VCaP (cell line): ENCODE data around the gene SLC2A3.
"Not testable (repeated sequence)": the region's sequence is repeated elsewhere in the genome, so short reads cannot be mapped to it uniquely, and the experiment has no call there.

Experiments used
- H3K27ac ChIP-seq: fragments of 450-650 bp; 2 replicates; pipeline ENCODE4 v1.5.1; 2017
- CTCF ChIP-seq: fragments of 450-650 bp; conservative IDR thresholded peaks from 2 replicates; pipeline ENCODE4 v1.5.1; 2017; ENCODE audit warnings: mild to moderate bottlenecking, moderate library complexity

Gene SLC2A3

GRCh38 chr12:7917392-7918267, 18.4 kb downstream of the SLC2A3 start:
- no peak overlapping the region for H3K27ac ChIP-seq
- no peak for TF ChIP-seq CTCF

GRCh38 chr12:7916936-7917335, 19.1 kb downstream of the SLC2A3 start:
- H3K27ac ChIP-seq, result no peak overlapping the region
- no peak for TF ChIP-seq CTCF

- no peak for TF ChIP-seq CTCF
- H3K27ac ChIP-seq, result no peak overlapping the region
These were observed 20.2 kb downstream of the SLC2A3 start for GRCh38 chr12:7915661-7916403.

- H3K27ac ChIP-seq, result not testable (repeated sequence)
These were observed 25.9 kb downstream of the SLC2A3 start for GRCh38 chr12:7910106-7910505.

GRCh38 chr12:7907009-7907408, 29.0 kb downstream of the SLC2A3 start:
- TF ChIP-seq CTCF, result peak; percentile 78
- H3K27ac ChIP-seq, result peak overlapping the region; percentile 50

- H3K27ac ChIP-seq, result peak overlapping the region; percentile 50
These were observed 29.7 kb downstream of the SLC2A3 start for GRCh38 chr12:7906303-7906702.

GRCh38 chr12:7905600-7906125, 30.3 kb downstream of the SLC2A3 start:
- peak overlapping the region; percentile 50; the same call in 1 of the 2 replicates for H3K27ac ChIP-seq

- TF ChIP-seq CTCF, result no peak
- H3K27ac ChIP-seq, result peak overlapping the region; percentile 50; the same call in 1 of the 2 replicates
These were observed 30.9 kb downstream of the SLC2A3 start for GRCh38 chr12:7905071-7905470.

GRCh38 chr12:7902416-7902815, 33.6 kb downstream of the SLC2A3 start:
- H3K27ac ChIP-seq, result not testable (repeated sequence)
